22Rv1 (cell line): ENCODE data around the gene PURA.

Experiments used
- CTCF ChIP-seq: fragments of 450-650 bp; IDR thresholded peaks from 2 replicates; pipeline ENCODE4 v1.5.1; 2017; ENCODE audit warnings: mild to moderate bottlenecking
- ZFX ChIP-seq: fragments of 450-650 bp; IDR thresholded peaks from 2 replicates; pipeline ENCODE4 v1.6.1; 2017; ENCODE audit warnings: antibody characterized with exemption, borderline replicate concordance

GRCh38 chr5:140159014-140159927 is 45.4 kb downstream of the PURA start:
- TF ChIP-seq CTCF = no peak
- TF ChIP-seq ZFX = no peak
